Measurements from ENCODE around the gene EID3. TPM values are rescaled to one million over a fixed set of nuclear protein-coding genes. Genes with fewer than 3 reads are reported as not detected.

Gene EID3
- total and polyA plus RNA-seq, 2 experiments from 2014 or later = 3.3 to 3.4 TPM

DNA sequence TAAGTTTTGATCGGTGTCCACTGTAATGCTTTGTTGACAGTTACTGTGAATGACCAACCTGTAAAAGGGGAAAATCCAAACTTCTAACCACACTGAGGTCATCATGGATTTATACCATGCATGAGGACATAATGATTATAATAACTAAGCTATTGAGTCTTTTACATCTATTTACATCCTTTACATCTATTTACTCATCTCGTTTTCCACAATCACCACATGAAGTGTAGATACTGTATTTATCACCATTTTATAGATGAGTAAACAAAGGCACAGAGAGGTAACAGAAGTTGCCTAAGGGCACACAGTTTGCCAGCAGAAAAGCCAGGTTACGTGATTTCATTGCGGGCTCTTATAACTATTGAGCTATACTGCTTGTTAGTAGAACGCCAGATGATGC lies 27.9 kb upstream of the EID3 start (continued):
- TF ChIP-seq REST (IDR thresholded peaks at IDR 0.05; ENCODE audit: unreplicated experiment) (no peak), CTCF (conservative IDR thresholded peaks at IDR 0.05; ENCODE audit: low read depth in 2 of 2) (no peak), NANOG (IDR thresholded peaks at IDR 0.05; ENCODE audit: borderline replicate concordance) (no peak), CREB1 (CRISPR knock-in tag; IDR thresholded peaks at IDR 0.05; ENCODE audit: low read depth) (no peak), STAT1 (IDR thresholded peaks at IDR 0.05; ENCODE audit: unreplicated experiment) (no peak), JUNB (IDR thresholded peaks at IDR 0.05; ENCODE audit: unreplicated experiment) (no peak), POLR2AphosphoS5 (IDR thresholded peaks at IDR 0.05; ENCODE audit: low read depth) (no peak), EZH2phosphoT487 (IDR thresholded peaks at IDR 0.05; ENCODE audit: unreplicated experiment) (no peak), ZNF114 (CRISPR knock-in tag; IDR thresholded peaks at IDR 0.05) (no peak)
- TF ChIP-seq, protein P1, sequence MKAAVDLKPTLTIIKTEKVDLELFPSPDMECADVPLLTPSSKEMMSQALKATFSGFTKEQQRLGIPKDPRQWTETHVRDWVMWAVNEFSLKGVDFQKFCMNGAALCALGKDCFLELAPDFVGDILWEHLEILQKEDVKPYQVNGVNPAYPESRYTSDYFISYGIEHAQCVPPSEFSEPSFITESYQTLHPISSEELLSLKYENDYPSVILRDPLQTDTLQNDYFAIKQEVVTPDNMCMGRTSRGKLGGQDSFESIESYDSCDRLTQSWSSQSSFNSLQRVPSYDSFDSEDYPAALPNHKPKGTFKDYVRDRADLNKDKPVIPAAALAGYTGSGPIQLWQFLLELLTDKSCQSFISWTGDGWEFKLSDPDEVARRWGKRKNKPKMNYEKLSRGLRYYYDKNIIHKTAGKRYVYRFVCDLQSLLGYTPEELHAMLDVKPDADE (IDR thresholded peaks at IDR 0.05) = no peak

DNA sequence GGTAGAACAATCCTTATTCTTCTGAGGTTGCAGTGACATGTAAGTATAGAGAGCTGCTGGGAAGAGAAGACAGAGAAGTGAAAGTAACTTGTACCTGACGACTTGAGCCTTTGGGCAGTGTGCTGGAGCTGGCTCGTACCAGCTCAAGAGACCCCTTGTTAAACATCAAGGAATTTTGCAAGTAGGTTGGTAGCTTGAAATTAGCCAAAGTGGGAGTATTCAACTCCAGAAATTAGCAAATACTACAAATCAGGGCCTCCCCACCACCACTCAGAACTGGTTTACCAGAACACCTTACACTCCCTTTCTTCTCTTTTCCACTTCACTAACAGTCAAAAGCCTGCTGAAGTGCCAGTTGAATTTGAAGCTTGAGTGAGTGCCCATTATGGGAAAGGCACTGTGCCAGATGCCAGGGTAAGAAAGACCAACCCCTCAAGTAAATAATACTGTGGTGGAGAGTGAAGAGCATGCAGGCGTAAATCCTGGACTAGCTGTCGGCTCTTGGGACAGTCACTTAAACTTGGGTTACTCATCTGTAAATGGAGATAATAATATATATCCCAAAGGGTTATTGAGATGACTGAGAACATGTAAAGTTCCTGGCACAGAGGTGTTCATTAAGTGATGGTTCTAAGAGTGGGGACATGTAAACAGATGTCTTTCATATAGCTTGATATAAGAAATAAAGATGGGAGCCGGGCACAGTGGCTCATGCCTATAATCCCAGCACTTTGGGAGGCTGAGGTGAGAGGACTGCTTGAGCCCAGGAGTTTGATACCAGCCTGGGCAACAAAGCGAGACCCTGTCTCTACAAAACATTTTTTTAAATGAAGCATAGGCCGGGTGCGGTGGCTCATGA lies 27.0 kb upstream of the EID3 start:
- no peaks in the 10 kb centered on the region for H3K9me2 ChIP-seq (ENCODE audit: insufficient read depth)
- no peaks in the 10 kb centered on the region for H4K20me1 ChIP-seq (replicated peaks; ENCODE audit: insufficient read depth)
- H3K27ac ChIP-seq (ENCODE audit: low read depth) = no peak overlapping the region
- Mint-ChIP-seq H3K4me1 (peaks cover 4% of the 10 kb centered on the region; the same call in 2 of the 3 replicates), H3K36me3 (ENCODE audit: low read depth) (no peaks in the 10 kb centered on the region), H3K4me3 (no peak overlapping the region), H3K27ac (no peak overlapping the region), H3K9me3 (no peaks in the 10 kb centered on the region), H3K27me3 (ENCODE audit: insufficient read depth, low read depth, poor library complexity) (peaks cover 4% of the 10 kb centered on the region)
- ATAC-seq (no peak), DNase-seq (ENCODE audit: low spot score) (no peak)
- no peak overlapping the region for H3K4me3 ChIP-seq
- H3K4me1 ChIP-seq (ENCODE audit: insufficient read depth) = no peaks in the 10 kb centered on the region; the same call in 1 of the 2 replicates
- H3K4me2 ChIP-seq = no peak overlapping the region
- H3K79me2 ChIP-seq (replicated peaks; ENCODE audit: insufficient read depth) = no peaks in the 10 kb centered on the region
- H2AFZ ChIP-seq = peak overlapping the region; percentile 76; the same call in 1 of the 2 replicates
- H3F3A ChIP-seq (replicated peaks; ENCODE audit: low read depth) = no peaks in the 10 kb centered on the region
- no peaks in the 10 kb centered on the region for H3K27me3 ChIP-seq (ENCODE audit: insufficient read depth)
- no peaks in the 10 kb centered on the region for H3K36me3 ChIP-seq (ENCODE audit: insufficient read depth)
- TF ChIP-seq CREB1 (CRISPR knock-in tag; IDR thresholded peaks at IDR 0.05; ENCODE audit: low read depth) (no peak), JUNB (IDR thresholded peaks at IDR 0.05; ENCODE audit: unreplicated experiment) (no peak), ZNF114 (CRISPR knock-in tag; IDR thresholded peaks at IDR 0.05) (no peak), ZNF462 (CRISPR knock-in tag; IDR thresholded peaks at IDR 0.05) (no peak), ZNF331 (CRISPR knock-in tag; IDR thresholded peaks at IDR 0.05; ENCODE audit: low read depth) (no peak)

All from GM23338 (cell line).